GM18508 (cell line): ENCODE data around the gene CAB39.
"Not testable (repeated sequence)": the region's sequence is repeated elsewhere in the genome, so short reads cannot be mapped to it uniquely, and the experiment has no call there.

ENCODE experiments used
- ATAC-seq: cut with Tn5 transposase; IDR thresholded peaks from one replicate; pipeline ENCODE4 v1.9.1; 2021; ENCODE audit warnings: moderate number of reproducible peaks; ENCODE audit not compliant: insufficient read depth, unreplicated experiment

The CAB39 gene

GRCh38 chr2:230713331-230714135, 891 bp downstream of the CAB39 start:
- no peak for ATAC-seq

- no peak for ATAC-seq
These were observed 1.5 kb downstream of the CAB39 start for GRCh38 chr2:230714136-230714480.

GRCh38 chr2:230715201-230715600, 2.6 kb downstream of the CAB39 start:
- no peak for ATAC-seq

GRCh38 chr2:230716588-230716987, 3.9 kb downstream of the CAB39 start:
- ATAC-seq: no peak

- ATAC-seq: no peak
These were observed 5.0 kb downstream of the CAB39 start for GRCh38 chr2:230717600-230717999.

- no peak for ATAC-seq
These were observed 6.7 kb downstream of the CAB39 start for GRCh38 chr2:230719340-230719739.

- ATAC-seq: no peak
These were observed 9.1 kb downstream of the CAB39 start for GRCh38 chr2:230721712-230722111.

- ATAC-seq: no peak
These were observed 9.7 kb downstream of the CAB39 start for GRCh38 chr2:230722207-230722885.

GRCh38 chr2:230723363-230723762, 10.7 kb downstream of the CAB39 start:
- no peak for ATAC-seq

- ATAC-seq: not testable (repeated sequence)
These were observed 12.3 kb downstream of the CAB39 start for GRCh38 chr2:230724957-230725356.

GRCh38 chr2:230731512-230731911, 18.9 kb downstream of the CAB39 start:
- no peak for ATAC-seq

- no peak for ATAC-seq
These were observed 20.3 kb downstream of the CAB39 start for GRCh38 chr2:230732914-230733401.

- no peak for ATAC-seq
These were observed 21.9 kb downstream of the CAB39 start for GRCh38 chr2:230734247-230735175.

- no peak for ATAC-seq
These were observed 23.2 kb downstream of the CAB39 start for GRCh38 chr2:230735884-230736283.

- no peak for ATAC-seq
These were observed 24.7 kb downstream of the CAB39 start for GRCh38 chr2:230737300-230737699.

GRCh38 chr2:230737791-230738226, 25.2 kb downstream of the CAB39 start:
- no peak for ATAC-seq

- no peak for ATAC-seq
These were observed 25.8 kb downstream of the CAB39 start for GRCh38 chr2:230738391-230738811.

GRCh38 chr2:230738924-230739323, 26.3 kb downstream of the CAB39 start:
- ATAC-seq: no peak

- no peak for ATAC-seq
These were observed 27.3 kb downstream of the CAB39 start for GRCh38 chr2:230739961-230740360.

- ATAC-seq: no peak
These were observed 30.1 kb downstream of the CAB39 start for GRCh38 chr2:230742781-230743180.

GRCh38 chr2:230746213-230746612, 33.6 kb downstream of the CAB39 start:
- no peak for ATAC-seq
